NCI-H1105 (cell line): ENCODE measurements around the gene HDAC4.
"Not testable (repeated sequence)": the region's sequence is repeated elsewhere in the genome, so short reads cannot be mapped to it uniquely, and the experiment has no call there.

ENCODE experiments used
- DNase-seq: peaks from one replicate; lab custom pipeline; 2025; lab: John Stamatoyannopoulos, UW

The HDAC4 gene

DNA sequence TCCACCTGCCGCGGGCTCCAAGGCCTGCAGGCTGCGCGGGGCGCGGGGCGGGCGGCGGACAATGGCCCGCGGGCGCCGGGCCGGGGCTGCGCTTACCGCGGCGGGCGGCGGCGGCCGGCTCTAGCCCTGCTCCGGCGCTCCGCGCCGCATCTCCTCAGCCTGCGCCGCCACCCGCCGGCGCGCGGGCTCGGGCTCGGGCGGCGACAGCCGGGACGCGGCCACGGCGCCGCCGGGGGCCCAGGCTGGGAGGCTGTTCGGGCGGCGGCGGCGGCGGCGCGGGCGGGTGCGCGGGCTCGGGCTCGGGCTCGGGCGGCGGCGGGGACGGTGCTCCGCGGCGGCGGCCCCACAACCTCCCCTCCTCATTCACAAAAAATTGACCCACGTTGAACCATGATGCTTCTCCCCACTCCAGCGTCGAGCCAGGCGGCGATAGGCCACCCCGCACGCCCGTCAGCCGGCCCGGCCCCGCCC lies at the start of gene HDAC4:
HDAC4 (minus strand) TSS at position 425 of the 471 bp plus-strand sequence. CDS start 48,321 bp downstream, outside the sequence.
- peak; percentile 34 for DNase-seq

GRCh38 chr2:239449468-239449867 lies 48.6 kb upstream of the HDAC4 start:
- not testable (repeated sequence) for DNase-seq

- DNase-seq = no peak
Measured at GRCh38 chr2:239445771-239446524, 45.1 kb upstream of the HDAC4 start.

DNA sequence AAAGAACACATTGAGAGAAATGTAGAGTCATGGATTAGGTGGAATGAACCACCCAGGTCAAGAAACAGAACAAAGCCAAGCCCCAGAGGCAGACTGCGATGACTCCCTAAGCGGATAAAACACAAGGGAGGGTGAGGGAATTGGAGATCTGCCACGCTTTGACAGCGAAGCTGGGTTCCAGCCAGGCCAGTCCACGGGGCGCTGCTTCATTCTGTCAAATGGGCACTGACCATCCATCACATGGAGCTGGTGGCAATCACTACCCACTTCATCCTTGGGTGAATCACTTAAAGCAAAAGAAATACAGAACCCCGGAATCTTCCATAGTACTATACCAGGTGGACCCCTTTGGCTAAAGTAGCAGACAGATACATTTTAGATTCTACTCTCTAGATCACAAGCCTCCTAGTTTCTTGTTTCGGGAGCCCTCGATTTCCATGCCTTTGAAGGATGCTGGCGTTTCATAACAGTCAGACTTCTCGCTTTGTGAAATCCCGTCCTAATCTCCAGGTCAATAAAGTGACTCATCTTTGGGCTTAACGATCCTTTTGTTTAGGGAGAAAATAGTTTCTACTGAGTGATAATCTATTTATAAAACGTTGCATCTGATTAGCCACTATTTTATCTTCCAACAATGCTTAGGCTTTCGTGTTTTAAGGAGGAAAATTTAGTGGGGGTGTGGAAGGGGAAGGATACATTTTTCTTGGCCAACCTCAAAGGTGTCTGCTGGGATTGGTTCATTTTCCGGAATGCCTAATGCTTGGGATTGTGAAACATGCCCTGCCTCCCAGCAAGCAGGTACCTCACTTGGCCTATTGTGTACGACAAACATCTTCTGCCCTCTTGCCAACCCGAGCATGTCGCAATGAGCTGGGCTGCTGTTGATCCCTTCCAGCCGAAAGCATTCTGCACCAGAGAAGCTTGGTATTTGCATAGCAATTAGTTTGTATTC lies 44.1 kb upstream of the HDAC4 start:
- no peak for DNase-seq

DNA sequence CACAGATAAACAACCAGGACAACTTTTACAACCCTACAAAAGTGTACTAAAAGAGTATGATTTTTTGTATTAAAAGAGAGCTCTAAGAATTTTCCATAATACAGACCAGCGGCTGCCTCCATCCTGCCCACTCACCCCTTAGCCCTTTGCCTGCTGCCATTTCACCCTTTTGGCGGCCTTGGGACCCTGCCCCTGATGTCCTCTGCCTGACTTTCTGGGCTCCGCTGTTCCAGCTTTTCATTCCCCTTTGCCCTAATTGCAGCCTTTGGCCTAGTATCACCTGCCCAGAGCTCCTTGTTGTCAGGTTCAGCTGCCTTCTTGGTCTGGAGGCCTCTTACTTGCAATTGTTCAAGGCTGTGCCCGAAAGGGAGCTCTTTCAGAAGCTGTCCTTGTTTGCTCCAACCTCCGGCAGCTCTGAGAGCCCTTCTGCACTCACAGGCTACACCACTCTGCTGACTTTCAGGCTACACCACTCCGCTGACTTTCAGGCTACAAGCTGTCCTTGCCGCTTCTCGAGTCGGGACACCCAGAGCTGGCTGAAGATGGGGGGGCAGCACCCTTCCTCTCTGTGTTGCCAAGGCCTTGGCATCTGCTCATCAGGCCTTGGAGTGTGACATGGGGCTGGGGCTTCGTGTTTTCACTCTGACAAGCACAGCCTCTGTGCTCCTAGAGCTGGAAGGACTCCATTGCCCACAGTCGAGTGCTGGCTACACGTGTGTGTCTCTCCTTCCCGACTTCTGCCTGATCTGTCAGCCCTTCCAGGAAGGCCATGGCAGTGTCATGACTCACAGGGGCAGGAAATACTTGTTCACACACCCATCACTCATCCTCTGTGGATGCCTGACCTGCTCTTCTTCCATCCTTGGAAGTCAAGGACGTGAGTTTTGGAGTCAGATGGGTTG lies 43.1 kb upstream of the HDAC4 start:
- DNase-seq = no peak

GRCh38 chr2:239443102-239443620 lies 42.3 kb upstream of the HDAC4 start:
- DNase-seq = no peak

DNA sequence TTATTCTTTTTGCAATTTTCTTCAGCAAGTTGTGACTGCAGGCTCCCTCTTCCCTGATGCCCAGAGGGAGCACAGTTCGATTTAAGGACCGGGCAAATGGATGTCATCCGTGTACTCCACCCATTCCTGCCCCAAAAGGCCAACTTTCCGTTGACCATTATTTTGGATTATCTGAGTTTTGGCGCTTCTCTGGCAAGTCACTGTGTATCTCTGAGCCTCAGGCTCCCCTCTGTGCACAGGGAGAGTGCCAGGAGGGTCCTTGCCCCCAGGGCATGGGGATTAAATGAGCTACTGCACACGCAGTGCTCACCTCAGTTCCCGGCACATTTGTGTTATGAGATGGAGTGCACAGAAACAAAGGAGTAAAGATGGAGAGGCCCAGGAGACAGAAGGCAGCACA lies 41.4 kb upstream of the HDAC4 start:
- DNase-seq = no peak

DNA sequence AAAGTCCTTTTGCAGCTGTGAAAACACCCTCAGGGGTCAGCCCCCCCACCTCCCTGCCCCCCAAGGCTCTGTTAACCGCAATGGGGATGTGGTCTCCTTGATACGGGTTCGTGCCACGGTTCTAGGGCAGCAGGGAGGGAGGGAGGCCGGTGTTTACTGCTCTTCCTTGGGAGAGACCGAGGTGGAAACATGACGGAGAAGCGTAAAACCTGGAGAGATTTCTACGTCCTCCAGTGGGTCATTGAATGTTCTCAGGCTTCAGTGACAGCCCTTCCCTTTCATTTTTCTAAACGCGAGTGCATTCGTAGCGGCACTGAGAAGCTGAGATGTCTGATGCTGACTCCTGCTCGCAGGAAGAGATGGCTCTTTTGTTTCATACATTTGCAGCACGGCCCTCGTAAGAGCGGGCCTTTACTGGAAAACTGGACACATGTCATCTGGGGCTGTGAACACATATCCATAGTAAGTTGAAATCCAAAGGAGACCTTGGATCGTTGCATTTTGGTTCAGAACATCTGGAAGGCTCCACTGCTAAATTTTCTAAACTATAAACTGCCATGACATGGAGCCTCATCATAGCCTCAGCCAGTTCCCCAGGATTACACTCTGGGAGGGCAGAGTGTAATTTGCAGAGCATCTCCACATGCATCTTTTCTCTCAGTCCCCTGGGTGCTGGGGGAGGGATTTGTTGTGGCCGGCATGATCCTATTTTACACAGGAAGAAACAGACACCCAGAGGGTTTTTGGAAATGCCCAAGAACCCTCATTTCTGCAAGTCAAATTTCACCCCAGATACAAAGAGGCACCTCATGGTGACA lies 40.6 kb upstream of the HDAC4 start:
- no peak for DNase-seq

- DNase-seq = no peak
Measured at GRCh38 chr2:239440511-239440959, 39.7 kb upstream of the HDAC4 start.

DNA sequence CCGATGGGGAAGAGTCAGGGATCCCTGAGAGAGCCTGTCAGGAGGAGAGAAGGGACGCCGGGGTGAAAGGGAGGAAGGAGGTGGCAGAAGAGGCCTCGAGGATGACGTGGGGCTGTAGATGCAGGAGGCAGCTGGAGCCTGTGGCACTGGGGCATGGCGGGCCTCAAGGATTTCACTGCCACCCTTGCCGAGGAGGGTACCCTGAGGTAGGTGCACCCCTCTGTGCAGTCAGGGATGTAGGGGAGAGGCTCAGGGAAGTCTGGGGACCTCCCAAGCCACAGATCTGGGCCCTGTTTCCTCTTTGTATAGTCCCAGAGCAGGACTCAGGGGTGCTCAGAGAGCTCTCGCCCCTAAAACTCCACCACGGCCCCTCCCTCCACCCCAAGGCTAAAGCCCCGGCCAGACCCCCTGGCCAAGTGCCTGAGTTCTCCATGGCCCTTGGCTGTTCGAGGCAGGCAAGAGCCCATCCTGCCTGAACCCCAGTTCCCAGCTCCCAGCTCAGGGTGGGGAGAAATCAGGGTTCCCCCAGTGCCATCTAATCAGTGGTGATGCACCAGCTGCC lies 39.0 kb upstream of the HDAC4 start:
- DNase-seq = no peak

GRCh38 chr2:239438995-239439753 lies 38.4 kb upstream of the HDAC4 start:
- no peak for DNase-seq

DNA sequence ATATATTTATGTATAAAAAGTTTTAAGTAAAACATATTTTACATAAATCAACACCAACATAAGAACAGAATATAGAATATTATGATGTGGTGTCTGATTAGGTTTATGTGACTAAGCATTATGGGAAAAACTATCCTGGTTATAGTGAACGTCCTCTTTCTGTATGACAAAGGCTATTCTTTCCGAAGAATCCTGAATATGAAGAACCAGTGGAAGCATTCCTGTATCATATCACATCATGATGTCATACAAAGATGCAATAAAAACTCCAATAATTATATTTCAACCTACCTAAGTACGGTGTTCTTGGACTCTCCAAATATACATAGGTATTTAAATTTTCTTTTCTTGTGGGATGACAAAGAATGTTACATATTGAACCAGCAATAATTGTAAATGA lies 37.5 kb upstream of the HDAC4 start:
- no peak for DNase-seq

- no peak for DNase-seq
Measured at GRCh38 chr2:239436669-239437335, 36.0 kb upstream of the HDAC4 start.

GRCh38 chr2:239436076-239436475 lies 35.3 kb upstream of the HDAC4 start:
- no peak for DNase-seq

DNA sequence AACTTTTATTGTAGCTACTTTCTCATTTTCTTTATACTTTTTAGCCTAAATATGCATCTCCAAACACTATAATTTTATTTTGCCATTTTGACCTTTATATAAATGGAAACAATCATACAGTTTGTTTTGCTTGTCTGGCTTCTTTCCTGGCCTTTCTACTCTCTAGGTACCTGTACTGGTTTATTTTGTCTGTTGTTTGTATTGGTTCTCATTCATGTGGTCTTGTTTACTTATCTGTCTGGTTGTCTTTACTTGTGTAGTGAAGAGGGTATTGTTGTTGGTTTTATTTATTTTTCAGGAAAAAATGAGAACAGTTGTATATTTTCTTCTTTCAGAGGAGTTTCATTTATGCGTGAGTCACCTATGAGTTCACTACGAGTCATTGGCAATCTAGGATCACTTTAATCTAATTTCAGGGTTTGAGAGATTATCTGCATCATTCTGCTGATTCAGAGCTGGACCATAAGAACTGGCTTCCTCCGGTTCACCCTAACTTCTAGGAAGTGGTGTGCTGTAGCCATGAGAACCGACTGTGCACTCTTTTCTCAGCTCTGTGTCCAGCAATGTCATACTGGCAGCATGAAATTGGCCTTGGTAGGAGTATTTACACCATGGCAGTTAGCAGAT lies 33.1 kb upstream of the HDAC4 start:
- no peak for DNase-seq

DNA sequence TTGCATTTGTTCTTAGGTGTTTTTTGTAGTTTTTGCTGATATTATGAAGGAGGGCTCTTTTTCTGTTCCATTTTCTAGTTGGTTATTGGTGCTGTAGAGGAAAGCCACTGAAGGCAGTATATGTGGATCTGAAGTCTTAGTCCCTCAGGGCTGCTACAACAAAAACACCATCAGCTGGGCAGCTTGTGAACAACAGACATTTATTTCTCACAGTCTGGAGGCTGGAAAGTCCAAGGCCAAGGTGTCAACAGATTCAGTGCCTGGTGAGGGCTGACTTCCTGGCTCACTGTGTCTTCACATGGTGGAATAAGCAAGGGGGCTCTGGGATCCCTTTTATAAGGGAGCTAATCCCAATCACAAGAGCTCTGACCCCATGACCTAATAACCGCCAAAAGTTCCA lies 31.4 kb upstream of the HDAC4 start:
- DNase-seq = no peak

- no peak for DNase-seq
Measured at GRCh38 chr2:239431536-239431935, 30.7 kb upstream of the HDAC4 start.
